ENCODE measurements around the gene PIGR.

The PIGR gene

DNA sequence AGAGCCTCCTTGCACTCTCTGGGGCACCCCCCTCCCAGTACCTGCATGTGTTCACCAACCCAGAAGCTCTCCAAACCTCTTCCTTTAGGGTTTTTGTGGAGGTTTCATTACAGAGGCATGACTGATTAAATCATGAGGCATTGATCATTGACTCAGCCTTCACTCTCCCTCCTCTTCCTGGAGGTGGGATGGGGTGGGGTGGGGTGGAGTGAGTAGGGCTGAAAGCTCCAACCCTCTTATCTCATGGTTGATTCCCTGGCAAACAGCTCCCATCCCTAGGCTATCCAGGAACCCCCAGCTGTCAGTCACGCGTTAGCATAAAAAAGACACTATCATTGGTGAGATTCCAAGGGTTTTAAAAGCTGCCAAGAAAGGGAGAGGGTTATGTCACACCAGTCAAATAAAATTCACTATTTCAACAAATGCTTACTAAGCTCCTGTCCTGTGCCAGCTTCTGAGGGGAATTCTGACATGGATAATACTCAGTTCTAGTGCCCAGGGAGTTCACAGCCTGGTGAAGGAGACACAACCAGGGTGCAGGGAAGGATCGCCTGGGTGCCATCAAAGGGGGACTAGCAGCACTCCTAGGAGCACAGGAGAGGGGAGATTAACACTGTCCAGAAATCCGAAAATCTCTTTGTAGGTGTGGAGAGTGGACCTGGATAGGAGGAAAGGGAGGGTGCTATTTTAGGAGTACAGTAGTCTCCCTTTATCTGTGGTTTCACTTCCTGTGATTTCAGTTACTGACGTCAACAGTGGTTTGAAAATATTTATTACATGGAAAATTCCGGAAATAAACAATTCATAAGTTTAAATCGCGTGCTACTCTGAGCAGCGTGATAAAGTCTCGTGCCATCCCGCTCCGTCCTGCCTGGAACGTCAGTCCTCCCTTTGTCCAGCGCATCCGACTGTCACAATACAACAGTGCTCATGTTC, 55.9 kb downstream of the PIGR start:
- Histone ChIP-seq H3K27ac (ENCODE audit: insufficient read depth in 1 of 2, low read depth in 1 of 2, low read length in 2 of 2, poor library complexity in 1 of 2, severe bottlenecking in 2 of 2) (no peak overlapping the region), H3K36me3 (ENCODE audit: control insufficient read depth in 4 of 4, insufficient read depth in 4 of 4, low read length in 3 of 4) (no peaks in the 10 kb centered on the region), H3K27me3 (replicated peaks in 2 of 5; ENCODE audit: control insufficient read depth in 4 of 5, insufficient read depth in 5 of 5, low read length in 4 of 5) (no peaks in the 10 kb centered on the region), H3K4me1 (ENCODE audit: control extremely low read depth in 1 of 4, control insufficient read depth in 4 of 4, insufficient read depth in 4 of 4, low read length in 3 of 4) (peaks cover 0 to 9% (median 2%) of the 10 kb centered on the region in 4 experiments), H3K9me3 (ENCODE audit: control extremely low read depth in 1 of 5, control insufficient read depth in 4 of 5, insufficient read depth in 2 of 5, low read depth in 1 of 5, low read length in 4 of 5) (no peaks in the 10 kb centered on the region), H3K4me3 (ENCODE audit: control insufficient read depth in 1 of 7, extremely low read depth in 1 of 7, insufficient read depth in 4 of 7, low read depth in 2 of 7, low read length in 6 of 7) (peak overlapping the region in 1 of 7 experiments; percentile 4)
- peak; percentile 38 to 69 (median 46) for DNase-seq
- ChIA-PET POLR2A (no interaction called here), CTCF (interaction anchor here (0.8 to 2.8 kb wide), 4 partner anchors 10 to 23 kb away, joined by 3 to 12 read pairs (median 4); no protein-coding TSS in a partner anchor)
- 51% methylated on average over 12 of the region's 15 CpGs for WGBS (ENCODE audit: insufficient coverage)

DNA sequence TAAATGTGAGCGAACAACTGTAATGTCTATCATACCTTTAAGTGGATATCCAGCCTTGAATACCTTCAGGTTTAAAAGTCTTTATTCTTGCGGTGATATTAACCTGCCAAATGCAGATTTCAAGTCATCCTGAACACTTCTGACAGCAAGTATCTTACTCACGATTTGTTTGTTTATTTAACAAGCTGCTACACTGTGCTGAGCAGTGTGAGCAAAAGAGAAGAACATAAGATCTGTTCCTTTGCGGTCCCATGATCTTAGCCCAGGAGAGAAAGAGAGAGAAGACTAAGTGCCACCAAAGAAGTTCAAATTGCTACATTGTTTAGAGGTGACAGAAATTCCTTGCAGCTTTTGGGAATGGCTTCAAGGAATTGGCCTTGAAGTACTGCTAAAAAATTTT, 58.6 kb downstream of the PIGR start:
- CTCF ChIA-PET: interaction anchor here (1.3 to 2.3 kb wide), 3 partner anchors 10 to 223 kb away, joined by 3 to 8 read pairs (median 4); no protein-coding TSS in a partner anchor
- Histone ChIP-seq H3K9me3 (ENCODE audit: control extremely low read depth in 1 of 5, control insufficient read depth in 4 of 5, insufficient read depth in 2 of 5, low read depth in 1 of 5, low read length in 4 of 5) (no peaks in the 10 kb centered on the region), H3K36me3 (ENCODE audit: control insufficient read depth in 4 of 4, insufficient read depth in 4 of 4, low read length in 3 of 4) (no peaks in the 10 kb centered on the region), H3K4me3 (ENCODE audit: control insufficient read depth in 1 of 7, extremely low read depth in 1 of 7, insufficient read depth in 4 of 7, low read depth in 2 of 7, low read length in 6 of 7) (no peak overlapping the region), H3K27me3 (replicated peaks in 2 of 5; ENCODE audit: control insufficient read depth in 4 of 5, insufficient read depth in 5 of 5, low read length in 4 of 5) (no peaks in the 10 kb centered on the region), H3K27ac (ENCODE audit: insufficient read depth in 1 of 2, low read depth in 1 of 2, low read length in 2 of 2, poor library complexity in 1 of 2, severe bottlenecking in 2 of 2) (no peak overlapping the region), H3K4me1 (ENCODE audit: control extremely low read depth in 1 of 4, control insufficient read depth in 4 of 4, insufficient read depth in 4 of 4, low read length in 3 of 4) (peaks cover 0 to 9% (median 2%) of the 10 kb centered on the region in 4 experiments)
- 93% methylated on average over 4 of the region's 4 CpGs for WGBS (ENCODE audit: insufficient coverage)
- no peak for DNase-seq
- POLR2A ChIA-PET: no interaction called here

DNA sequence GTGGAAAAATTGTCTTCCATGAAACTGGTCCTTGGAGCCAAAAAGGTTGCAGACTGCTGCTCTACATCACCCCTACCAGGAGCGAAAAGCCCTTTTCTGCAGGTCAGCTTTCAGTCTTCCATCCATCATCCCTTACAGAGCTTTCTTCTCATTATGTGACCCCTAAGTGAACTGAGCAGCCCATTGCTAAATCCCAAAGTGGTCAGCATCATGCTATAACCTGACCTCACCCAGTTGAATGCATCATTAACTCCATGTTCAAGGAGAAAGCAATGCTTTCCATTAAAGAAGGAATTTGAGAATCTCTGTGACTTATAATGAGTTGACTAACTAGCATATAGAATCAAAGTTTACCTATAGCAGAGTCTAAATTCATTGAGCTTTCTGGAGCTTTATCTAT, 59.4 kb downstream of the PIGR start:
- POLR2A ChIA-PET: no interaction called here

DNA sequence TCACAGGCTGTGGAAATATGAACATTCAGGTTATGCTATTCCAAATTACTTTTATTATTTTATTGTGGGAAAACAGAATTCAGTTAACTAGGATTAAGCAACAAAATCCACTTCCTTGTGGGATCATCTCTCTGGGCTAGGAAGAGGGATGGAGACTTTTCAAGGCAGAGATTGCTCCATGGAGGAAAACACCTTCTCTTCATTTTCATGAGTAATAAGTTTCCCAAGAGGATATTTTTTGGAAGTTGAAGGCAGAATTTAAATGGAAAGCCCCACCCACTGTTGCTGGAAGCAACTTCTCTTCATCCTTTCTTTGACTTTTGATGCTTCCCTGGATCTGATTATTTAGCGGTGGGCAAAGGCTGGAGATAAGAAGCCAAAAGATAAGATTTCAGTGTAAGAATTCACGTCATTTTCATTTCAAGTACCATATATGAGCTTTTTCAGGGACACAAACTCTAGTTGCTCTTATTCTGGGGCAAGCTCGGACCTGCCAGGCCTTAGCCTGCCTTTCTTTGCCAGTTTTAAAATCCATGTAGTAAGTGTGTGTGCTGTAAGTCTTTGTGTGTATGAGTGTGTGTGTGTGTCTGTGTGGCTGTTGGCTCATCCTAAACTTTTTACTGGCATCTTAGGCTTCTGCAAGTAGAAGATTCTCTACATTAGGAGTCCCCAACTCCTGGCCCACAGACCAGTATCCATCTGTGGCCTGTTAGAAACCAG, 60.8 kb downstream of the PIGR start:
- POLR2A ChIA-PET: no interaction called here

More for the DNA sequence above, 59.4 kb downstream of the PIGR start:
- Histone ChIP-seq H3K27ac (ENCODE audit: insufficient read depth in 1 of 2, low read depth in 1 of 2, low read length in 2 of 2, poor library complexity in 1 of 2, severe bottlenecking in 2 of 2) (no peak overlapping the region), H3K4me1 (ENCODE audit: control extremely low read depth in 1 of 4, control insufficient read depth in 4 of 4, insufficient read depth in 4 of 4, low read length in 3 of 4) (peaks cover 0 to 9% (median 2%) of the 10 kb centered on the region in 4 experiments), H3K36me3 (ENCODE audit: control insufficient read depth in 4 of 4, insufficient read depth in 4 of 4, low read length in 3 of 4) (no peaks in the 10 kb centered on the region), H3K4me3 (ENCODE audit: control insufficient read depth in 1 of 7, extremely low read depth in 1 of 7, insufficient read depth in 4 of 7, low read depth in 2 of 7, low read length in 6 of 7) (no peak overlapping the region), H3K27me3 (replicated peaks in 2 of 5; ENCODE audit: control insufficient read depth in 4 of 5, insufficient read depth in 5 of 5, low read length in 4 of 5) (no peaks in the 10 kb centered on the region), H3K9me3 (ENCODE audit: control extremely low read depth in 1 of 5, control insufficient read depth in 4 of 5, insufficient read depth in 2 of 5, low read depth in 1 of 5, low read length in 4 of 5) (peaks cover 0 to 1% (median 0%) of the 10 kb centered on the region in 5 experiments)
- 100% methylated on average over 1 of the region's 1 CpG for WGBS (ENCODE audit: insufficient coverage)
- no peak for DNase-seq
- CTCF ChIA-PET: interaction anchor here (0.6 to 2.3 kb wide), 3 partner anchors 12 to 373 kb away, joined by 3 to 8 read pairs (median 3); no protein-coding TSS in a partner anchor

DNA sequence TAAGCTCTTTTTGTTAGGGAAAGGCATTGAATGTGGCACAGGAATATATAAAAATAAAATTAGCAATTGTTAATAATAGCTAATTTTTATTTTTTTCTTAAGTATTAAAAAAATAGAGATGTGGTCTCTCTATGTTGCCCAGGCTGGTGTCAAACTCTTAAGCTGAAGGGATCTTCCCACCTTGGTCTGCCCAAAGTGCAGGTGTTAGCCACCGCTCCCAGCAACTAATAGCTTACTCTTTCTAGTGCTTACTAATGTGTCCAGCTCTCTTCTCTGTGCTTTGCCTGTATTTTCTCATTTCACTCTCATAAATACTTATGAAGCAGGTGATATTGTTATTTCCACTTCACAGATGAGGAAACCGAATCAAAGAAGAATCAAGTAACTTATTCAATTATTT, 62.4 kb downstream of the PIGR start:
- Histone ChIP-seq H3K4me3 (ENCODE audit: control insufficient read depth in 1 of 7, extremely low read depth in 1 of 7, insufficient read depth in 4 of 7, low read depth in 2 of 7, low read length in 6 of 7) (no peak overlapping the region), H3K27me3 (replicated peaks in 2 of 5; ENCODE audit: control insufficient read depth in 4 of 5, insufficient read depth in 5 of 5, low read length in 4 of 5) (no peaks in the 10 kb centered on the region), H3K4me1 (ENCODE audit: control extremely low read depth in 1 of 4, control insufficient read depth in 4 of 4, insufficient read depth in 4 of 4, low read length in 3 of 4) (no peaks in the 10 kb centered on the region), H3K9me3 (ENCODE audit: control extremely low read depth in 1 of 5, control insufficient read depth in 4 of 5, insufficient read depth in 2 of 5, low read depth in 1 of 5, low read length in 4 of 5) (peaks cover 0 to 5% (median 2%) of the 10 kb centered on the region in 5 experiments), H3K36me3 (ENCODE audit: control insufficient read depth in 4 of 4, insufficient read depth in 4 of 4, low read length in 3 of 4) (no peaks in the 10 kb centered on the region), H3K27ac (ENCODE audit: insufficient read depth in 1 of 2, low read depth in 1 of 2, low read length in 2 of 2, poor library complexity in 1 of 2, severe bottlenecking in 2 of 2) (no peak overlapping the region)
- ChIA-PET POLR2A (no interaction called here), CTCF (interaction anchor here (1.1 to 3.4 kb wide), 7 partner anchors 12 to 157 kb away, joined by 3 to 12 read pairs (median 5); partner anchors contain the start of gene IL20)
- DNase-seq: no peak
- 100% methylated on average over 1 of the region's 2 CpGs for WGBS (ENCODE audit: insufficient coverage)

More for the DNA sequence above, 60.8 kb downstream of the PIGR start:
- no peak overlapping the region for H3K27ac ChIP-seq (ENCODE audit: insufficient read depth in 1 of 2, low read depth in 1 of 2, low read length in 2 of 2, poor library complexity in 1 of 2, severe bottlenecking in 2 of 2)
- no peaks in the 10 kb centered on the region for H3K36me3 ChIP-seq (ENCODE audit: control insufficient read depth in 4 of 4, insufficient read depth in 4 of 4, low read length in 3 of 4)
- H3K27me3 ChIP-seq (replicated peaks in 2 of 5; ENCODE audit: control insufficient read depth in 4 of 5, insufficient read depth in 5 of 5, low read length in 4 of 5): no peaks in the 10 kb centered on the region
- no peak for DNase-seq
- CTCF ChIA-PET: interaction anchor here (1.1 to 3.4 kb wide), 6 partner anchors 10 to 159 kb away, joined by 3 to 12 read pairs (median 4); no protein-coding TSS in a partner anchor
- H3K9me3 ChIP-seq (ENCODE audit: control extremely low read depth in 1 of 5, control insufficient read depth in 4 of 5, insufficient read depth in 2 of 5, low read depth in 1 of 5, low read length in 4 of 5): peaks cover 0 to 2% (median 0%) of the 10 kb centered on the region in 5 experiments
- WGBS (ENCODE audit: insufficient coverage): 100% methylated on average over 1 of the region's 3 CpGs
- H3K4me1 ChIP-seq (ENCODE audit: control extremely low read depth in 1 of 4, control insufficient read depth in 4 of 4, insufficient read depth in 4 of 4, low read length in 3 of 4): peaks cover 0 to 2% (median under 1%) of the 10 kb centered on the region in 4 experiments
- no peak overlapping the region for H3K4me3 ChIP-seq (ENCODE audit: control insufficient read depth in 1 of 7, extremely low read depth in 1 of 7, insufficient read depth in 4 of 7, low read depth in 2 of 7, low read length in 6 of 7)

DNA sequence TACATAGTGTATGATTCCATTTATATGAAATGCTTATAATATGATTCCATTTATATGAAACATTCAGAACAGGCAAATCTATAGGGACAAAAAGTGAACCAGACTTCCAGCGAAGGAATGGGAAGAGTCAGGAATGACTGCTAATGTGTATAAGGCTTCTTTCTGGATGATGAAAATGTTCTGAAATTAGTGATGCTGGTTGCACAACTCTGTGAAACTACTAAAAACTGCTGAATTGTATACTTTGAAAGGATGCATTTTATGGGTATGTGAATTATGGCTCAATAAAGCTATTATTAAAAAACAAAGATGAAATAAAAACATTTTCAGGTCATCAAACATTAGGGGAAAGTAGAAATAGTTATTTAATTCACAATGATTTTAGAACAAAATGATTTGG, 63.1 kb downstream of the PIGR start:
- ChIA-PET CTCF (interaction anchor here (1.1 to 3.4 kb wide), 6 partner anchors 12 to 156 kb away, joined by 3 to 12 read pairs (median 4); partner anchors contain the start of gene IL20), POLR2A (no interaction called here)
- WGBS (ENCODE audit: insufficient coverage): 100% methylated on average over 1 of the region's 1 CpG
- H3K4me3 ChIP-seq (ENCODE audit: control insufficient read depth in 1 of 7, extremely low read depth in 1 of 7, insufficient read depth in 4 of 7, low read depth in 2 of 7, low read length in 6 of 7): no peak overlapping the region
- no peaks in the 10 kb centered on the region for H3K36me3 ChIP-seq (ENCODE audit: control insufficient read depth in 4 of 4, insufficient read depth in 4 of 4, low read length in 3 of 4)
- H3K9me3 ChIP-seq (ENCODE audit: control extremely low read depth in 1 of 5, control insufficient read depth in 4 of 5, insufficient read depth in 2 of 5, low read depth in 1 of 5, low read length in 4 of 5): peaks cover 2 to 9% (median 7%) of the 10 kb centered on the region in 5 experiments
- H3K27ac ChIP-seq (ENCODE audit: insufficient read depth in 1 of 2, low read depth in 1 of 2, low read length in 2 of 2, poor library complexity in 1 of 2, severe bottlenecking in 2 of 2): no peak overlapping the region
- H3K4me1 ChIP-seq (ENCODE audit: control extremely low read depth in 1 of 4, control insufficient read depth in 4 of 4, insufficient read depth in 4 of 4, low read length in 3 of 4): no peaks in the 10 kb centered on the region
- H3K27me3 ChIP-seq (replicated peaks in 2 of 5; ENCODE audit: control insufficient read depth in 4 of 5, insufficient read depth in 5 of 5, low read length in 4 of 5): no peaks in the 10 kb centered on the region
- no peak for DNase-seq

Data from common myeloid progenitor, CD34-positive (primary cell).